Effector memory CD4-positive, alpha-beta T cell (primary cell): ENCODE measurements around the gene CTU1.
A peak's percentile ranks its signal among the peaks of the same experiment; 100 is the strongest.

Experiments used
- DNase-seq, 3 donors: peaks; one replicate each; pipeline ENCODE4 v3.0.0-alpha.2; 2020
- H3K27ac ChIP-seq: 2 replicates; pipeline ENCODE4 v1.7.0; 2013; ENCODE audit warnings: mild to moderate bottlenecking, low read length, moderate library complexity; ENCODE audit not compliant: insufficient read depth, poor library complexity, severe bottlenecking
- H3K27me3 ChIP-seq: replicated peaks from 2 replicates; pipeline ENCODE4 v1.7.0; 2013; ENCODE audit warnings: mild to moderate bottlenecking, low read length; ENCODE audit not compliant: insufficient read depth, control insufficient read depth, poor library complexity, severe bottlenecking
- H3K36me3 ChIP-seq: 2 replicates; pipeline ENCODE4 v1.7.0; 2013; ENCODE audit warnings: mild to moderate bottlenecking, low read length, moderate library complexity; ENCODE audit not compliant: control insufficient read depth, insufficient read depth
- H3K4me1 ChIP-seq: 2 replicates; pipeline ENCODE4 v1.7.0; 2013; ENCODE audit warnings: low read length, mild to moderate bottlenecking; ENCODE audit not compliant: control insufficient read depth, insufficient read depth, poor library complexity, severe bottlenecking
- H3K4me3 ChIP-seq: 2 replicates; pipeline ENCODE4 v1.7.0; 2013; ENCODE audit warnings: low read length, low read depth, mild to moderate bottlenecking; ENCODE audit not compliant: insufficient read depth, poor library complexity, severe bottlenecking
- H3K9me3 ChIP-seq: 2 replicates; pipeline ENCODE4 v1.7.0; 2013; ENCODE audit warnings: mild to moderate bottlenecking, low read length, moderate library complexity; ENCODE audit not compliant: control insufficient read depth

CTU1 gene

GRCh38 chr19:51108805-51109146, 567 bp upstream of the CTU1 start:
- Histone ChIP-seq H3K4me1 (peaks cover 22% of the 10 kb centered on the region), H3K9me3 (no peaks in the 10 kb centered on the region), H3K36me3 (peaks cover 2% of the 10 kb centered on the region), H3K27me3 (no peaks in the 10 kb centered on the region), H3K27ac (peak overlapping the region; percentile 73), H3K4me3 (peak overlapping the region; percentile 62)
- DNase-seq, result no peak

- Histone ChIP-seq H3K4me1 (peaks cover 22% of the 10 kb centered on the region), H3K27me3 (no peaks in the 10 kb centered on the region), H3K27ac (peak overlapping the region; percentile 73), H3K36me3 (peaks cover 12% of the 10 kb centered on the region), H3K9me3 (no peaks in the 10 kb centered on the region), H3K4me3 (peak overlapping the region; percentile 62)
- DNase-seq, result no peak
Measured at GRCh38 chr19:51107406-51108065, 673 bp downstream of the CTU1 start.

- H3K27ac ChIP-seq, result no peak overlapping the region
- peaks cover 31% of the 10 kb centered on the region for H3K36me3 ChIP-seq
- no peaks in the 10 kb centered on the region for H3K9me3 ChIP-seq
- no peak for DNase-seq
- H3K4me1 ChIP-seq, result peaks cover 21% of the 10 kb centered on the region
- no peak overlapping the region for H3K4me3 ChIP-seq
- no peaks in the 10 kb centered on the region for H3K27me3 ChIP-seq
Measured at GRCh38 chr19:51103926-51104341, 4.3 kb downstream of the CTU1 start.

- no peak overlapping the region for H3K4me3 ChIP-seq
- no peaks in the 10 kb centered on the region for H3K27me3 ChIP-seq
- no peaks in the 10 kb centered on the region for H3K9me3 ChIP-seq
- DNase-seq, result no peak
- H3K4me1 ChIP-seq, result peaks cover 17% of the 10 kb centered on the region
- no peak overlapping the region for H3K27ac ChIP-seq
- peaks cover 31% of the 10 kb centered on the region for H3K36me3 ChIP-seq
Measured at GRCh38 chr19:51102991-51103390, 5.2 kb downstream of the CTU1 start.

DNA sequence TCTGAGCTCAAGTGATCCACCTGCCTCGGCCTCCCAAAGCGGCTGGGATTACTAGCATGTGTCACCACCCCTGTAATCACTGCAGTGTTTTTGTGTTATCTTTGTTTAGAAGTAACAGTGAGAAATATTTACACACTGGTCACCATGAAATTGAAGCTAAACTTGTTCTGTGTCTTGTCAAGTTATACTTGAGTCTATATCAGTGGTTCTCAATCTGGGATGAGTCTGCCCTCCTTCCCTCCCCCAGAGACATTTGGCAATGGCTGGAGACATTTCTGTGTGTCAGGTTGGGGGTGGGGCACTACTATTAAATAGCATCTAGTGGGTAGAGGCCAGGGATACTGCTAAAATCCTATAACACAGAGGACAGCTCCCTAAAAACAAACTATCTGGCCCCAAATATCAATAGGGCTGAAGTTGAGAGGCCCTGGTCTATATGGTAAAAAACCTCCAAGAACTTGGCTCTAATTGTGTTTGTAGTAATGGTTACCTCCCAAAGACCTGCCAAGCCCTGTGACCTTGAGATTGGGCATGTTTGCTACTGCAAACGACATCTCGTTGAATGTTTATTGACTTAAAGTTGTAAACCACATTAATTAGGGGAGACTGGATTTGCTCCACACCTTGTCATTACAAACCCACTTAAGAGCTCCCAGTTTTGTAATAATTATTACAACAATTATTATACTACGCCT, 6.9 kb downstream of the CTU1 start:
- H3K27me3 ChIP-seq, result no peaks in the 10 kb centered on the region
- peaks cover 8% of the 10 kb centered on the region for H3K4me1 ChIP-seq
- DNase-seq, result no peak
- H3K9me3 ChIP-seq, result no peaks in the 10 kb centered on the region
- H3K4me3 ChIP-seq, result no peak overlapping the region
- no peak overlapping the region for H3K27ac ChIP-seq
- H3K36me3 ChIP-seq, result peaks cover 31% of the 10 kb centered on the region

DNA sequence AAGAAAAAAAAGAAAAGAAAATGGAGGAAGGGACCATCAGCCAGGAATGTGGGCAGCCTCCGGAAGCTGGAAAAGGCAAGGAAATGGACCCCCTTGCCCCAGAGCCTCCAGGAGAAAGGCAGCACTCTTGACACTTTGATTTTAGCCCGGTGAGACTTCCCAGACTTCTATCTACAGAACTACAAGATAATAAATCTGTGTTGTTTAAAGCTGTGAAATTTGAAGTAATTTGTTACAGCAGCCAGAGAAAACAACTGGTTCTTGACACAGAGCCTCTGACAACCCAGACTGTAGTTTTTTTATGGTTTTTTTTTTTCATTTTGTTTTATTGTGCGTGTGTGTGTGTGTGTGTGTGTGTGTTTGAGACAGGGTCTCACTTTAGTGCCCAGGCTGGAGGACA, 7.6 kb downstream of the CTU1 start:
- Histone ChIP-seq H3K27me3 (no peaks in the 10 kb centered on the region), H3K9me3 (no peaks in the 10 kb centered on the region), H3K27ac (no peak overlapping the region), H3K4me1 (peaks cover 8% of the 10 kb centered on the region), H3K4me3 (no peak overlapping the region), H3K36me3 (peaks cover 31% of the 10 kb centered on the region)
- no peak for DNase-seq

DNA sequence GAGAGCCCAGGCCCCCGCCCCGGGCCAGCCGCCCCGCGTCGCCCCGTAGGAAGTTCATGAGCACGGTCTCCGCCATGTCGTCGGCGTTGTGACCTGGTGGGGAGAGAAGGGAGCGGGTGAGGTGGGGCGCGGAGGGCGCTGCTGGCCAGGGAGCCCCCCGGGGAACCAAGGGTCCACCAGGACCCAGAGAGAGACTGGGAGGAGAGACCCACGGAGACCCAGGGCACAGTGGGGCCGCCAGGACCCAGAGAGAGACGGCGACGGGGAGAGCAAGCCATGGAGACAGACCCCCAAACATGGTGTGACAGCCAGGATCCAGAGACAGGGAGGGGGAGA, 9.2 kb downstream of the CTU1 start:
- no peaks in the 10 kb centered on the region for H3K9me3 ChIP-seq
- peaks cover 31% of the 10 kb centered on the region for H3K36me3 ChIP-seq
- no peaks in the 10 kb centered on the region for H3K27me3 ChIP-seq
- no peak overlapping the region for H3K27ac ChIP-seq
- DNase-seq, result no peak
- peaks cover 5% of the 10 kb centered on the region for H3K4me1 ChIP-seq
- no peak overlapping the region for H3K4me3 ChIP-seq

DNA sequence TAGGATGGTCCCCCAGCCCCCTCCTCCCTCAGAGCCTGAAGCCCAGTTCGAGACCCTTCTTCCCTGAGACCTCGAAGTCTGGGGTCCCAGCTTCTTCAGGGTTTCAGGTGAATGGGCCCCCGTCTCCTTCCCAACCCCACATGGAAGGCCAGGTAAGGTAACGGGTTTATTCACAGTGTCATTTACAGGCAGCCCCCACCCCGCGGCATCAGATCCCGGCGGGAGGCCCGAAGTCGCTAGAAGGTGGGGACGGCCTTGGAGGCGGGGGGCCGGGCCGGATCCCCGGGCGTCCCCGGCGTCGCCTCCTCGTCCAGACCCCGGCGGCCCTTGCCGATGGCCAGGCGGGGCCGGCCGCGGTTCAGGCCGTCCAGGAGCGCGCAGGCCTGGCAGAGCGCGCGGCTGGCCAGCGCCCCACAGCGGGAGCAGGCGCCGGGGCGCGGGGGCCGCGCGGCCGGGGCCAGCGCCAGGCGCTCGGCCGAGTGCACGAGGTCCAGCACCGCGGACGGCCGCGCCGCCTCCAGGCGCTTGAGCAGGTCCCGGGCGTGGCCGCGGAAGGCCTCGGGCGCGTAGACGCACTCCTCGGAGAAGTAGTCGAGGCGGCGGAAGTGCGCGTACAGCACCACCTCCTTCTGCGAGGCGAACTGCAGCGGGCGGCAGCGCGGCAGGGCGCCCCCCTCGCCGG, 9.7 kb downstream of the CTU1 start:
- Histone ChIP-seq H3K27me3 (no peaks in the 10 kb centered on the region), H3K36me3 (peaks cover 27% of the 10 kb centered on the region), H3K27ac (no peak overlapping the region), H3K9me3 (no peaks in the 10 kb centered on the region), H3K4me3 (no peak overlapping the region), H3K4me1 (peaks cover 5% of the 10 kb centered on the region)
- DNase-seq, result peak in 1 of 3 donors; percentile 19

GRCh38 chr19:51097796-51098195, 10.4 kb downstream of the CTU1 start:
- Histone ChIP-seq H3K27me3 (no peaks in the 10 kb centered on the region), H3K27ac (no peak overlapping the region), H3K9me3 (no peaks in the 10 kb centered on the region), H3K4me3 (no peak overlapping the region), H3K4me1 (peaks cover 5% of the 10 kb centered on the region), H3K36me3 (peaks cover 22% of the 10 kb centered on the region)
- no peak for DNase-seq

DNA sequence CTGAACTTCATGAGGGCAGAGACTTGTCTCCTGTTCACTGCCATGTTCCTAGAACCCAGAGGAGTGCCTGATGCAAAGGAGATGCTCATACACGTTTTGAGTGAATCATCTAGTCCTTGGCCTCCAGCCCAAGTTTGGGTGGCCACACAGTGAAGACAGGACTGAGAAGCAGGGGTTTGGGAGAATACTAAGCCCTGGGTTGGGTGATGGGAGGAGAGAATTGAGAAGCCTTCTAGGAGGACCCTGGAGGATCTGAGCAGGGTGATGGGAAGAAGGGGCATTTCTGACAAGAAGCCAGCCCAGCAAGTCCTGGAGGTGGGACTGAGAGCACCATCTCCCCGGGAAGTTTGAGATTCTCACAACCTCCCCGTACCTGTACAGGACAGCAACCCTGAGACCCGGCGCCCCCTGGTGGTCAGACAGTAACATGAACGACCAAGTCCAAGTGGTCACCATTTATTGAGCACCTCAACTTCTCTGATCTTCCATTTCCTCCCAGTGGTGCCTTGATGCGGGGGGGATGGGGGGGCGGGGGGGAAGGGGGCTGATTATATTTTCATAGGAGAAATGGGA, 11.0 kb downstream of the CTU1 start:
- no peaks in the 10 kb centered on the region for H3K27me3 ChIP-seq
- H3K4me3 ChIP-seq, result no peak overlapping the region
- peaks cover 5% of the 10 kb centered on the region for H3K4me1 ChIP-seq
- peaks cover 16% of the 10 kb centered on the region for H3K36me3 ChIP-seq
- peak; percentile 31 to 61 (median 32) for DNase-seq
- H3K27ac ChIP-seq, result no peak overlapping the region
- no peaks in the 10 kb centered on the region for H3K9me3 ChIP-seq
